Nephron (organoid): ENCODE results near the gene BCAS3.

Source experiments
- H3K27ac Mint-ChIP-seq, 3 experiments: 2 replicates each; pipeline ENCODE4 v1.8.0; 2020; ENCODE audit warnings: mixed read lengths in 3 of 3, mild to moderate bottlenecking in 2 of 3, moderate library complexity in 1 of 3
- H3K27me3 Mint-ChIP-seq: 2 replicates; pipeline ENCODE4 v1.8.0; 2021; ENCODE audit warnings: low read depth, mild to moderate bottlenecking, moderate library complexity, mixed read lengths
- H3K36me3 Mint-ChIP-seq: 2 replicates; pipeline ENCODE4 v1.8.0; 2020; ENCODE audit warnings: low read depth, mixed read lengths
- H3K4me1 Mint-ChIP-seq: 2 replicates; pipeline ENCODE4 v1.8.0; 2020; ENCODE audit warnings: mixed read lengths
- H3K4me3 Mint-ChIP-seq, 3 experiments: 2 replicates each; pipeline ENCODE4 v1.8.0; 2020; ENCODE audit warnings: mild to moderate bottlenecking in 3 of 3, mixed read lengths in 3 of 3, moderate library complexity in 2 of 3
- H3K9me3 Mint-ChIP-seq: 2 replicates; pipeline ENCODE4 v1.8.0; 2020; ENCODE audit warnings: mixed read lengths
- CTCF ChIP-seq, 3 experiments: fragments of 200-600 bp; sonication (generic); IDR thresholded peaks; one replicate each; pipeline ENCODE4 v1.5.0; 2021; ENCODE audit warnings: antibody characterized with exemption in 3 of 3; ENCODE audit not compliant: unreplicated experiment in 3 of 3

Gene BCAS3

GRCh38 chr17:61421460-61421859, 743.8 kb downstream of the BCAS3 start:
- H3K4me3 Mint-ChIP-seq, result no peak overlapping the region
- H3K27me3 Mint-ChIP-seq, result peaks cover 46% of the 10 kb centered on the region
- H3K27ac Mint-ChIP-seq, result no peak overlapping the region
- H3K4me1 Mint-ChIP-seq, result peaks cover 5% of the 10 kb centered on the region
- no peaks in the 10 kb centered on the region for H3K9me3 Mint-ChIP-seq
- H3K36me3 Mint-ChIP-seq, result no peaks in the 10 kb centered on the region
- TF ChIP-seq CTCF (IDR thresholded peaks at IDR 0.05; ENCODE audit: unreplicated experiment in 3 of 3), result no peak

GRCh38 chr17:61422116-61422799, 744.6 kb downstream of the BCAS3 start:
- peaks cover 41% of the 10 kb centered on the region for H3K27me3 Mint-ChIP-seq

DNA sequence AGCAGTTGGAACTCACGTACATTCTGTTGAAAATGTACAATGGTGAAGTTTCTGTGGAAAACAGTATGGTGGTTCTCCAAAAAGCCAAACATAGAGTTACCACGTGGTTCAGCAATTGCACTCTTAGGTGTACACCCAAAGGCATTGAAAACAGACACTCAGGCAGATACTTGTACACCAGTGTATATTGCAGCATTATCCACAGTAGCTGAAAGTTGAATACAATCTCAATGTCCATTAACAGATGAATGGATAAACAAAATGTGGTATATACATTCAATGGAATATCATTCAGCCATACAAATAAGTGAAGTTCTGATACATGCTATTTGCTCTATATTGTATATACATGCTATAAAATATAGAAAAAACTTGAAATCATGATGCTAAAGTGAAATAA, 745.2 kb downstream of the BCAS3 start:
- TF ChIP-seq CTCF (IDR thresholded peaks at IDR 0.05; ENCODE audit: unreplicated experiment in 3 of 3), result no peak
- Mint-ChIP-seq H3K9me3 (no peaks in the 10 kb centered on the region), H3K4me1 (peaks cover 5% of the 10 kb centered on the region), H3K27me3 (peaks cover 40% of the 10 kb centered on the region), H3K4me3 (no peak overlapping the region), H3K27ac (no peak overlapping the region), H3K36me3 (no peaks in the 10 kb centered on the region)

More at GRCh38 chr17:61422116-61422799, 744.6 kb downstream of the BCAS3 start:
- no peaks in the 10 kb centered on the region for H3K9me3 Mint-ChIP-seq
- TF ChIP-seq CTCF (IDR thresholded peaks at IDR 0.05; ENCODE audit: unreplicated experiment in 3 of 3), result no peak
- no peak overlapping the region for H3K4me3 Mint-ChIP-seq
- H3K4me1 Mint-ChIP-seq, result peaks cover 5% of the 10 kb centered on the region
- H3K27ac Mint-ChIP-seq, result no peak overlapping the region
- H3K36me3 Mint-ChIP-seq, result no peaks in the 10 kb centered on the region

DNA sequence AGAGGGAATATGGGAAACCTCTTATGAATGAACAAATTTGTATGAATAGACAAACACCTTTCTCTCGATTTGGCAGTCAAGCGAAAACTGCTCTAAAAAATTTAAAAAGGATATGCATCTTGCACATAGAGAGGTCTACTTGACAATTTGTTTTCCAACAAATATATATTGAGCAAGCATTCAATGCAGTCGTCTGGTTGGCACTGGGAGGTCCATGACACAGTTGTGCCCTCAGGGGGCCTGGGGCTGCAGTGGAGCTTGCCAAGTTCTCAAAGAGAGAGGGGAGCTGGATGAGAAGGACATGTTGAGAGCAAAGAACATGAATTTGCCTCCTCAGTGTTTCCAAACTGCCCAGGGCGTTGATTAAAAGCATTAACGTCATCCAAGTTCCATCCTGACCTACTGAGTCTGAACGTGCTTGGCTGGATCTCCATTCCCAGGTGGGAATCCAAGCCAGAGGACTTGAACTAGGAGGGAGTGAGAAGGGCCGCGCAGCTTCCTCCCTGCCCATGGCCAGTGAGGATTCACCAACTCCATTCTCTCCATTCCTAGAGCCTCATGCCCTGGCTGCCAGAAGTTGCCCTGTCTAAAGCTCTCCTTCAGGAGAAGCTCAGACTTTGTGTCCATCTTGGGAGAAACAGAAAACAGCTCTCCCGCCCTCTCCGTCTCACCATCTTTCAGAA, 746.5 kb downstream of the BCAS3 start:
- Mint-ChIP-seq H3K27me3 (peaks cover 42% of the 10 kb centered on the region), H3K36me3 (no peaks in the 10 kb centered on the region), H3K4me1 (peaks cover 5% of the 10 kb centered on the region), H3K27ac (no peak overlapping the region), H3K4me3 (no peak overlapping the region), H3K9me3 (no peaks in the 10 kb centered on the region)
- TF ChIP-seq CTCF (IDR thresholded peaks at IDR 0.05; ENCODE audit: unreplicated experiment in 3 of 3), result no peak

GRCh38 chr17:61425682-61426481, 748.2 kb downstream of the BCAS3 start:
- Mint-ChIP-seq H3K27ac (no peak overlapping the region), H3K36me3 (no peaks in the 10 kb centered on the region), H3K9me3 (no peaks in the 10 kb centered on the region), H3K4me3 (no peak overlapping the region), H3K4me1 (no peaks in the 10 kb centered on the region), H3K27me3 (peaks cover 27% of the 10 kb centered on the region)
- TF ChIP-seq CTCF (IDR thresholded peaks at IDR 0.05; ENCODE audit: unreplicated experiment in 3 of 3), result no peak
